ENCODE measurements around the gene KRTAP4-8. TPM values are rescaled to one million over a fixed set of nuclear protein-coding genes. Genes with fewer than 3 reads are reported as not detected.
A peak's percentile ranks its signal among the peaks of the same experiment; 100 is the strongest.
"Not testable (repeated sequence)": the region's sequence is repeated elsewhere in the genome, so short reads cannot be mapped to it uniquely, and the experiment has no call there.

The KRTAP4-8 gene
- total RNA-seq, 1 experiment from 2014 or later = not detected

- H3K27ac Mint-ChIP-seq (ENCODE audit: unreplicated experiment) = peak overlapping the region; percentile 76
- ChIA-PET CTCF (interaction anchor here (0.6 to 1.4 kb wide), 7 partner anchors 9 to 490 kb away, joined by 3 to 8 read pairs (median 3); no protein-coding TSS in a partner anchor), POLR2A (interaction anchor here (0.6 to 1.9 kb wide), 7 partner anchors 10 to 202 kb away, joined by 4 to 10 read pairs (median 5); partner anchors contain the start of genes KRTAP3-1 and KRTAP4-1)
- BruUV-seq (replicated peaks) = no TSS peak
- H3K4me1 Mint-ChIP-seq (ENCODE audit: low read depth, unreplicated experiment) = peaks cover 46% of the 10 kb centered on the region
- no peaks in the 10 kb centered on the region for H3K27me3 Mint-ChIP-seq (ENCODE audit: insufficient read depth, unreplicated experiment)
- Histone ChIP-seq H3K36me3 (ENCODE audit: control insufficient read depth, insufficient read depth, low read length) (no peaks in the 10 kb centered on the region), H3K27me3 (replicated peaks; ENCODE audit: control insufficient read depth, insufficient read depth, low read length) (no peaks in the 10 kb centered on the region), H3K4me3 (ENCODE audit: low read depth, low read length) (no peak overlapping the region), H3K4me1 (peaks cover 53% of the 10 kb centered on the region), H3K9me3 (peaks cover 5% of the 10 kb centered on the region; the same call in 1 of the 2 replicates)
- no peak for DNase-seq
- peak overlapping the region; percentile 68 for H3K4me3 Mint-ChIP-seq (ENCODE audit: unreplicated experiment)
- peaks cover 13% of the 10 kb centered on the region for H3K36me3 Mint-ChIP-seq (ENCODE audit: insufficient read depth, unreplicated experiment)
- peaks cover 9% of the 10 kb centered on the region for H3K9me3 Mint-ChIP-seq (ENCODE audit: unreplicated experiment)
- intact Hi-C loops (cut with micrococcal nuclease; ENCODE audit: unreplicated experiment) = loop anchor here (1.0 kb wide), 3 partner anchors 49 to 149 kb away; partner anchors contain the start of gene KRTAP3-1
- TF ChIP-seq CTCF (IDR thresholded peaks at IDR 0.05; ENCODE audit: insufficient read depth in 1 of 2, low read depth in 1 of 2, low read length in 1 of 2, severe bottlenecking in 1 of 2, unreplicated experiment in 1 of 2) = no peak
Observed at GRCh38 chr17:41058741-41059140, 39.2 kb downstream of the KRTAP4-8 start.

GRCh38 chr17:41057547-41057946, 40.4 kb downstream of the KRTAP4-8 start:
- POLR2A ChIA-PET = no interaction called here
- peak overlapping the region; percentile 76 for H3K27ac Mint-ChIP-seq (ENCODE audit: unreplicated experiment)

GRCh38 chr17:41055130-41055529, 42.8 kb downstream of the KRTAP4-8 start, which contains the start of gene KRTAP2-2:
KRTAP2-2 (minus strand) TSS chr17:41055230; CDS start chr17:41055211, 19 bp downstream.
- DNase-seq; H3K36me3 ChIP-seq (ENCODE audit: control insufficient read depth, insufficient read depth, low read length); intact Hi-C loops (cut with micrococcal nuclease; ENCODE audit: unreplicated experiment); H3K4me3 ChIP-seq (ENCODE audit: low read depth, low read length); H3K9me3 ChIP-seq; H3K27me3 ChIP-seq (replicated peaks; ENCODE audit: control insufficient read depth, insufficient read depth, low read length); BruUV-seq (replicated peaks); POLR2A ChIA-PET; H3K9me3 Mint-ChIP-seq (ENCODE audit: unreplicated experiment); H3K4me3 Mint-ChIP-seq (ENCODE audit: unreplicated experiment); CTCF ChIA-PET; H3K27me3 Mint-ChIP-seq (ENCODE audit: insufficient read depth, unreplicated experiment): not testable (repeated sequence)
- Mint-ChIP-seq H3K27ac (ENCODE audit: unreplicated experiment) (peak within 1 kb of the TSS; percentile 53), H3K36me3 (ENCODE audit: insufficient read depth, unreplicated experiment) (peaks cover 18% of the 10 kb centered on the region), H3K4me1 (ENCODE audit: low read depth, unreplicated experiment) (peaks cover 33% of the 10 kb centered on the region)
- H3K4me1 ChIP-seq = peaks cover 29% of the 10 kb centered on the region

More at GRCh38 chr17:41057547-41057946, 40.4 kb downstream of the KRTAP4-8 start:
- Histone ChIP-seq H3K9me3 (peaks cover 13% of the 10 kb centered on the region), H3K4me3 (ENCODE audit: low read depth, low read length) (no peak overlapping the region), H3K4me1 (peaks cover 53% of the 10 kb centered on the region), H3K27me3 (replicated peaks; ENCODE audit: control insufficient read depth, insufficient read depth, low read length) (no peaks in the 10 kb centered on the region), H3K36me3 (ENCODE audit: control insufficient read depth, insufficient read depth, low read length) (no peaks in the 10 kb centered on the region)
- Mint-ChIP-seq H3K9me3 (ENCODE audit: unreplicated experiment) (peaks cover 10% of the 10 kb centered on the region), H3K27me3 (ENCODE audit: insufficient read depth, unreplicated experiment) (no peaks in the 10 kb centered on the region), H3K4me1 (ENCODE audit: low read depth, unreplicated experiment) (peaks cover 46% of the 10 kb centered on the region), H3K4me3 (ENCODE audit: unreplicated experiment) (no peak overlapping the region), H3K36me3 (ENCODE audit: insufficient read depth, unreplicated experiment) (peaks cover 13% of the 10 kb centered on the region)
- BruUV-seq (replicated peaks) = no TSS peak
- DNase-seq = no peak
- CTCF ChIA-PET = no interaction called here
- TF ChIP-seq CTCF (IDR thresholded peaks at IDR 0.05; ENCODE audit: insufficient read depth in 1 of 2, low read depth in 1 of 2, low read length in 1 of 2, severe bottlenecking in 1 of 2, unreplicated experiment in 1 of 2) = no peak
- intact Hi-C loops (cut with micrococcal nuclease; ENCODE audit: unreplicated experiment) = no loop called here

- BruUV-seq (replicated peaks); H3K9me3 ChIP-seq; H3K4me3 ChIP-seq (ENCODE audit: low read depth, low read length); POLR2A ChIA-PET; CTCF ChIA-PET; H3K9me3 Mint-ChIP-seq (ENCODE audit: unreplicated experiment); H3K4me3 Mint-ChIP-seq (ENCODE audit: unreplicated experiment); H3K27me3 ChIP-seq (replicated peaks; ENCODE audit: control insufficient read depth, insufficient read depth, low read length); intact Hi-C loops (cut with micrococcal nuclease; ENCODE audit: unreplicated experiment); H3K36me3 ChIP-seq (ENCODE audit: control insufficient read depth, insufficient read depth, low read length); H3K27me3 Mint-ChIP-seq (ENCODE audit: insufficient read depth, unreplicated experiment); DNase-seq: not testable (repeated sequence)
- peaks cover 28% of the 10 kb centered on the region for H3K4me1 ChIP-seq
- peaks cover 16% of the 10 kb centered on the region for H3K36me3 Mint-ChIP-seq (ENCODE audit: insufficient read depth, unreplicated experiment)
- H3K27ac Mint-ChIP-seq (ENCODE audit: unreplicated experiment) = peak overlapping the region; percentile 53
- peaks cover 32% of the 10 kb centered on the region for H3K4me1 Mint-ChIP-seq (ENCODE audit: low read depth, unreplicated experiment)
Observed at GRCh38 chr17:41054556-41054955, 43.4 kb downstream of the KRTAP4-8 start.
